HG03442 (cell line): ENCODE data around the gene EEF1B2.

Source experiments
- ATAC-seq: cut with Tn5 transposase; IDR thresholded peaks from one replicate; pipeline ENCODE4 v1.9.1; 2021; ENCODE audit warnings: mild to moderate bottlenecking, moderate library complexity; ENCODE audit not compliant: unreplicated experiment

EEF1B2 gene

DNA sequence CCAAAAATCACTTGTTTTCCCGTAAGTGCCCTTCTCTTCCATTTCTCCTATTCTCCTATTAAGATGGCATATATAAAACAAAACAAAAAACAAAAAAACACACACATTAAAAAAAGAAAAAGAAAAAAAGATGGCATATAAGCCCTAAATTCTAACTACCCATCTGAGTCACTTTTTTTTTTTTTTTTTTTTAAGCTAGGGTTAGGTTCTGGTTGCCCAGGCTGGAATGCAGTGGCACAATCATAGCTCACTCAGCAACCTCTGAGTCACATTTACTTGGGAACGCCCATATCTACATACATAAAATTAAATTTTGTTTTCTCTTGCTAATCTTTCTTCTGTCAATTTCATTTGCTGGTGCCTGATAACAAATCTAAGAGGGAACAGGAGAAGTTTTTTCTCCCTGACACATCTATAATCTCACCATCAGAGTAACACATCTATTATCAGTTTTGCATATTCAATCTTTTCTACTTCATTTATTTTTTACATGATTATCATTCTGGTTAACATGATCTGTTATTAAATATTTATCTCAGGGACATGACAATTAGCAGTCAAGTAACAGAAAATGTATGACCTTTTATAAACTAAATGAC lies 52.1 kb downstream of the EEF1B2 start:
- no peak for ATAC-seq
